GM06990 (cell line): ENCODE measurements around the gene NOL4L.

Experiments used
- DNase-seq: peaks from one replicate; pipeline ENCODE4 v3.0.0-alpha.2; 2011; ENCODE audit not compliant: insufficient read length; ENCODE audit errors: extremely low read depth
- H3K27me3 ChIP-seq: replicated peaks from 2 replicates; pipeline ENCODE4 v1.6.0; 2011; ENCODE audit warnings: low read length; ENCODE audit not compliant: control insufficient read depth, insufficient read depth
- H3K36me3 ChIP-seq: 2 replicates; pipeline ENCODE4 v1.5.1; 2011; ENCODE audit warnings: low read length; ENCODE audit not compliant: control insufficient read depth, insufficient read depth
- H3K4me3 ChIP-seq: replicated peaks from 2 replicates; pipeline ENCODE4 v1.5.1; 2011; ENCODE audit warnings: low read depth, mild to moderate bottlenecking, control low read depth, low read length
- TF ChIP-seq, protein P1 (sequence below): IDR thresholded peaks from 2 replicates; pipeline ENCODE4 v1.5.1; 2011; ENCODE audit warnings: low read length, control low read depth, mild to moderate bottlenecking, inconsistent platforms; ENCODE audit not compliant: insufficient read depth, poor library complexity, severe bottlenecking

NOL4L gene

DNA sequence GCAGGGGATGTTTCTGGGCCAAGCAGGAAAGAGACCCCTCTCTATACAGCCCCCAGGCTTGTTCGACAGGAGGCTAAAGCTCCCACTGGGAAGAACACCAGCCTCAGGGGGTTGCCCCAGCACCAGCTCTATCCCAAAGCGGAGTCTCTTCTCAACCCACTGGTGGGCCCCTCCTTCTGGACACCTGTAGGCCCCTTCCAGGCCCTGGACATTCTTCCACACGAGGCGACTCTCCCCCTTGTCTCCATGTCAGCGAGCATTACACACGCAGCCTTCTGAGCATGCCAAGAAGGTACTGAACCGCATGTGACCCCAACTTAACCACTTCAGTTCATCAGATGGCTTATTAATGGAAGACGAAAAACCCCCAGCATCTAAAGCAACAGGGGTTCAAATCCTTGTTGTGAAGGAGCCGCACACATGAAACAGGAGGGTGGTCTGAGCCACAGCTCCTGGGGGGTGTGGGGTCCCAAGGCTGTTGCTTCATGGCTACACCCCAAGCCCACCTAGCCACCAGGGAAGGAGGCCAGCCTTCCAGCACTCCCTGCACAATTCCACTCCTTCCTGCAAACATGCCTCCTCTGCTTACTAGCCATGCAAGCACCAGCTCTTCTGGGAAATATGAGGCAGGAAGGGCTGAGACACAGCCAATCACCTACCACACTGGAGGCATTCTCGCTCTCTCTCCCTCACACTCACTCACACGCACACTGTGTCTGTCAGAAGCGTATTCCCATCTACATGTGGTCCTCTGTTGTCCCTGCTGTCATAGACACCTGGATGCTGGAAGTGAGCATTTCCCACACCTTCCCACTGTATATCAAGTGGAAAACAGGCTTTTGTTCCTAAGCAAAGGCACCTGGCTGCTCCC, 104.5 kb downstream of the NOL4L start:
- no peaks in the 10 kb centered on the region for H3K36me3 ChIP-seq
- TF ChIP-seq, protein P1, sequence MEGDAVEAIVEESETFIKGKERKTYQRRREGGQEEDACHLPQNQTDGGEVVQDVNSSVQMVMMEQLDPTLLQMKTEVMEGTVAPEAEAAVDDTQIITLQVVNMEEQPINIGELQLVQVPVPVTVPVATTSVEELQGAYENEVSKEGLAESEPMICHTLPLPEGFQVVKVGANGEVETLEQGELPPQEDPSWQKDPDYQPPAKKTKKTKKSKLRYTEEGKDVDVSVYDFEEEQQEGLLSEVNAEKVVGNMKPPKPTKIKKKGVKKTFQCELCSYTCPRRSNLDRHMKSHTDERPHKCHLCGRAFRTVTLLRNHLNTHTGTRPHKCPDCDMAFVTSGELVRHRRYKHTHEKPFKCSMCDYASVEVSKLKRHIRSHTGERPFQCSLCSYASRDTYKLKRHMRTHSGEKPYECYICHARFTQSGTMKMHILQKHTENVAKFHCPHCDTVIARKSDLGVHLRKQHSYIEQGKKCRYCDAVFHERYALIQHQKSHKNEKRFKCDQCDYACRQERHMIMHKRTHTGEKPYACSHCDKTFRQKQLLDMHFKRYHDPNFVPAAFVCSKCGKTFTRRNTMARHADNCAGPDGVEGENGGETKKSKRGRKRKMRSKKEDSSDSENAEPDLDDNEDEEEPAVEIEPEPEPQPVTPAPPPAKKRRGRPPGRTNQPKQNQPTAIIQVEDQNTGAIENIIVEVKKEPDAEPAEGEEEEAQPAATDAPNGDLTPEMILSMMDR: no peak
- H3K27me3 ChIP-seq: no peaks in the 10 kb centered on the region; the same call in 1 of the 2 replicates
- no peak for DNase-seq
- no peak overlapping the region for H3K4me3 ChIP-seq

DNA sequence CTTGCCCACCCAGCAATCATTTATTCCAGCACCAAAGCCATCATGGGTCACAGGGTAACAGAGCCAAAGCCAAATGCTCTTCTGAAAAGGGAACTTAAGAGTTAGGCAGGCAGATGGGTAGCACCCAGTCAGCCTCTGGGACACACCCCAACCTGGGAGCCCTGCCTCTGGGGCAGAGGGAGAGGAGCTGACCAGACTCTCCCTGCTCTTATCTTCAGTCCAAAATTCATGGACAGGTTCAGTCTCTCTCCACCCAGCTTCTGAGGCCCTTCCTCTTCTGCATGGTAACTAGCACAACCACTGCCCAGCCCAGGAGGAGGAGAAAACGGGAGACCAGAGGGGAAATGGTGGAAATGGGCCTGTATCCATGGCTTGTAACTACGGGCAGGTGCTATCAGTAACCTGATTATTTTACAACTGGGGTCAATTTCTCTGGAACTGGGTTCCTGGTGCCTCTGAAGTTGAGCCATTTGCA, 105.4 kb downstream of the NOL4L start:
- Histone ChIP-seq H3K4me3 (no peak overlapping the region), H3K27me3 (no peaks in the 10 kb centered on the region; the same call in 1 of the 2 replicates), H3K36me3 (no peaks in the 10 kb centered on the region)
- TF ChIP-seq, protein P1: no peak
- DNase-seq: no peak

DNA sequence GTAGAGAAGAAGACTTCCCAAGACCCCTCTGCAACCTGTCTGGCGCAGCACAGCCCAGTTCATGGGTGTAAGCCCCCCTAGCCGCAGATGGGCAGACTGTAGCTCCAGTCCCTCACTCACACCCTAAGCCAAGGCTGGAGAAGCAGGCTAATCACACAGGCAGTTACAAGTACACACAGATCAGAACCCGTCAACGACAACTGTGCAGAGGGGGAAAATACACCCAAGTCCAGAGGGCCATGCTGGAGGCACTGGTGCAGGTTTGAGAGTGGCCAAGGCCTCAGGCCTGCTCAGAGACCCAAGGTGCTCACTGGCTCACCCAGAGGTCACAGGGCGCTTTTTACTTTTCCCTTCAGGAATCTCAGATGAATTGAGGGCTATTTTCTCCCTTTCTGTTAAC, 106.1 kb downstream of the NOL4L start:
- no peaks in the 10 kb centered on the region; the same call in 1 of the 2 replicates for H3K27me3 ChIP-seq
- TF ChIP-seq, protein P1: no peak
- H3K36me3 ChIP-seq: peaks cover 4% of the 10 kb centered on the region
- H3K4me3 ChIP-seq: no peak overlapping the region
- no peak for DNase-seq

DNA sequence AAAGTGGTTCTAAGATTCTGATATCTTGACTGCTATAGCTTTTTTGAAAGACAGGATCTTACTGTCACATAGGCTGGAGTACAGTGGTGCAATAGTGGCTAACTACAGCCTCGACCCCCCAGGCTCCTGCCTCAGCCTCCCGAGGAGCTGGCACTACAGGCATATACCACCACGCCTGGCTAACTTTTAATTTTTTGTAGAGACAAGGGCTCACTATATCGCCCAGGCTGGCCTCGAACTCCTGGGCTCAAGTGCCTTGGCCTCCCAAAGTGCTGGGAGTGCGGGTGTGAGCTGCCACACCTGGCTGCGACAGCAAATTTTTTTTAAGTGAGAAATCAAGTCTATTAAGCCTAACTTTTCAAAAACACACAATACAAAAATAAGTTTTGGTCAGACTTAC, 106.6 kb downstream of the NOL4L start:
- DNase-seq: no peak
- Histone ChIP-seq H3K36me3 (peaks cover 5% of the 10 kb centered on the region), H3K4me3 (no peak overlapping the region), H3K27me3 (no peaks in the 10 kb centered on the region)
- TF ChIP-seq, protein P1: no peak

DNA sequence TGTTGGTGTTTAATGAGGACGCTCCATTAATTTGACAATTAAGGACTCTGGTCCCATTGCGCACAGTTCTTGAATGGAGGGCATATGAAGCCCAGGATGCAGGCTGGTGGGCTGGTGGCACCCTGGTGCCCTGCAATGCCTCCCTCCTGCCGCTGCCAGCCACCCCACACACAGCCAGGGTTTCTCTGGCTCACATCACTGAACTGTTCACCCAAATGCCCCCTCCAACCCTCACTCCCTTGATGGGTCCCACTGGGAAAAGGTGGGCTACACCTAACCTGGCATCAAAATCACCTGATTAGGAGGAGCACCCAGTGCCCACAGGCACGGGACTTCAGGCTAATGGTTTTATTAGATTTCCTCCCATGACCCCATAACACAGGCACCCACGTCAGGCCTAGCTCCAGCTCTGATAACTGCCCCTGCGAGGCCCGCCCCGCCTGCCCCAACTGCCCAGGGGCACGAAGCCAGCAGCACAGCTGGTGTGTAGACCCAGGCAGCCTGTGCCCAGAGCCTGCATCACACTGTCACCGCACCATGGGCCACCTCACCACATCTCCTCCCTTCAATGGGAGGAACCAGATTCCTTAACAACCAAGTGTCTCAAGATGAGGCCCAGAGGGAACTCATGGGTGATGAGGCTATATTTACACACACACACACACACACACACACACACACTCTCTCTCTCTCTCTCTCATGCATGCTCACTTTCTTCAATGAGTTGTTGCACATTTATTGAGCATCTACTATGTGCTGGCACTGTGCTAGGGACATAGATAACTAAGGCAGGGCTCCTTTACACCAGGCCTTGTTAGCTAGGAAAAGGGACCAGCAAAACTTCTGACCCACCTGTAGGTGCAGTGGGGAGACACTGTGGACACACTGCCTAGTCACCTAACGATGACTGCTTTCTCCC, 107.3 kb downstream of the NOL4L start:
- Histone ChIP-seq H3K36me3 (peaks cover 5% of the 10 kb centered on the region), H3K27me3 (no peaks in the 10 kb centered on the region), H3K4me3 (no peak overlapping the region)
- DNase-seq: no peak
- TF ChIP-seq, protein P1: no peak
